Measurements from ENCODE around the gene PPM1D. TPM values are rescaled to one million over a fixed set of nuclear protein-coding genes. Genes with fewer than 3 reads are reported as not detected.

The PPM1D gene
- total and polyA plus RNA-seq, 2 donors (not counting 1 experiment from before 2014, with no cell fraction given): 6.5 to 27.2 TPM

GRCh38 chr17:60615108-60615507 lies 15.1 kb downstream of the PPM1D start:
- no peak for TF ChIP-seq EZH2 (IDR thresholded peaks at IDR 0.05; ENCODE audit: borderline replicate concordance, insufficient read depth, low read depth, low read length, poor library complexity, severe bottlenecking)
- no peak for TF ChIP-seq CTCF (IDR thresholded peaks at IDR 0.05)
- peaks cover 94% of the 10 kb centered on the region for H3K79me2 ChIP-seq (ENCODE audit: control insufficient read depth, insufficient read depth, low read length)

GRCh38 chr17:60615840-60616239 lies 15.8 kb downstream of the PPM1D start:
- Mint-ChIP-seq H3K4me1 (peaks cover 31% of the 10 kb centered on the region), H3K4me3 (no peak overlapping the region), H3K27me3 (no peaks in the 10 kb centered on the region), H3K27ac (no peak overlapping the region), H3K9me3 (ENCODE audit: insufficient read depth) (no peaks in the 10 kb centered on the region)
- intact Hi-C loops (cut with micrococcal nuclease): no loop called here
- ChIA-PET CTCF (interaction anchor here (0.7 to 1.8 kb wide), 2 partner anchors 23 to 97 kb away, joined by 3 to 5 read pairs; no protein-coding TSS in a partner anchor), POLR2A (no interaction called here)
- Histone ChIP-seq H3K9me3 (ENCODE audit: control extremely low read depth in 1 of 3, control insufficient read depth in 2 of 3, insufficient read depth in 1 of 3, low read length in 2 of 3) (no peaks in the 10 kb centered on the region), H3K36me3 (replicated peaks in 1 of 2; ENCODE audit: control extremely low read depth in 1 of 2, control insufficient read depth in 1 of 2, extremely low read depth in 1 of 2, insufficient read depth in 2 of 2, low read length in 1 of 2) (peaks cover 0 to 4% of the 10 kb centered on the region in 2 experiments), H3K79me2 (ENCODE audit: control insufficient read depth, insufficient read depth, low read length) (peaks cover 95% of the 10 kb centered on the region), H3K9ac (ENCODE audit: low read length) (no peak overlapping the region), H3K27me3 (replicated peaks in 1 of 4; ENCODE audit: control extremely low read depth in 1 of 4, control insufficient read depth in 3 of 4, insufficient read depth in 4 of 4, low read length in 3 of 4) (no peaks in the 10 kb centered on the region), H2AFZ (ENCODE audit: insufficient read depth, low read depth, low read length, poor library complexity, severe bottlenecking) (no peak overlapping the region), H3K4me2 (replicated peaks; ENCODE audit: low read depth, low read length, poor library complexity, severe bottlenecking) (no peak overlapping the region), H4K20me1 (ENCODE audit: control insufficient read depth, insufficient read depth, low read length, poor library complexity, severe bottlenecking) (peaks cover 76% of the 10 kb centered on the region), H3K4me1 (ENCODE audit: control insufficient read depth in 2 of 2, insufficient read depth in 2 of 2, low read length in 2 of 2) (no peaks in the 10 kb centered on the region), H3K4me3 (ENCODE audit: control extremely low read depth in 1 of 5, extremely low read depth in 1 of 5, insufficient read depth in 1 of 5, low read depth in 2 of 5, low read length in 4 of 5) (no peak overlapping the region), H3K27ac (ENCODE audit: low read length in 2 of 2) (no peak overlapping the region)
- 100% methylated on average over 3 of the region's 3 CpGs for WGBS (ENCODE audit: insufficient coverage)
- DNase-seq: no peak
- TF ChIP-seq CTCF (IDR thresholded peaks at IDR 0.05) (no peak), EZH2 (IDR thresholded peaks at IDR 0.05; ENCODE audit: borderline replicate concordance, insufficient read depth, low read depth, low read length, poor library complexity, severe bottlenecking) (no peak)
- ATAC-seq (ENCODE audit: low read depth): no peak

More at GRCh38 chr17:60615108-60615507, 15.1 kb downstream of the PPM1D start:
- no peak overlapping the region for H3K4me2 ChIP-seq (replicated peaks; ENCODE audit: low read depth, low read length, poor library complexity, severe bottlenecking)
- no peak for ATAC-seq (ENCODE audit: low read depth)
- H3K9ac ChIP-seq (ENCODE audit: low read length): no peak overlapping the region
- H3K27me3 Mint-ChIP-seq: no peaks in the 10 kb centered on the region
- H3K4me3 Mint-ChIP-seq: no peak overlapping the region
- peaks cover 0 to 4% of the 10 kb centered on the region in 2 experiments for H3K36me3 ChIP-seq (replicated peaks in 1 of 2; ENCODE audit: control extremely low read depth in 1 of 2, control insufficient read depth in 1 of 2, extremely low read depth in 1 of 2, insufficient read depth in 2 of 2, low read length in 1 of 2)
- intact Hi-C loops (cut with micrococcal nuclease): no loop called here
- CTCF ChIA-PET: interaction anchor here (0.7 to 1.8 kb wide), 3 partner anchors 23 to 96 kb away, joined by 3 to 5 read pairs (median 5); no protein-coding TSS in a partner anchor
- H3K9me3 ChIP-seq (ENCODE audit: control extremely low read depth in 1 of 3, control insufficient read depth in 2 of 3, insufficient read depth in 1 of 3, low read length in 2 of 3): no peaks in the 10 kb centered on the region
- peaks cover 33% of the 10 kb centered on the region for H3K4me1 Mint-ChIP-seq
- H3K27ac Mint-ChIP-seq: no peak overlapping the region
- no peak overlapping the region for H3K27ac ChIP-seq (ENCODE audit: low read length in 2 of 2)
- POLR2A ChIA-PET: no interaction called here
- no peaks in the 10 kb centered on the region for H3K4me1 ChIP-seq (ENCODE audit: control insufficient read depth in 2 of 2, insufficient read depth in 2 of 2, low read length in 2 of 2)
- no peaks in the 10 kb centered on the region for H3K27me3 ChIP-seq (replicated peaks in 1 of 4; ENCODE audit: control extremely low read depth in 1 of 4, control insufficient read depth in 3 of 4, insufficient read depth in 4 of 4, low read length in 3 of 4)
- 97% methylated on average over 4 of the region's 7 CpGs for WGBS (ENCODE audit: insufficient coverage)
- no peaks in the 10 kb centered on the region for H3K9me3 Mint-ChIP-seq (ENCODE audit: insufficient read depth)
- no peak overlapping the region for H2AFZ ChIP-seq (ENCODE audit: insufficient read depth, low read depth, low read length, poor library complexity, severe bottlenecking)
- no peak for DNase-seq
- H4K20me1 ChIP-seq (ENCODE audit: control insufficient read depth, insufficient read depth, low read length, poor library complexity, severe bottlenecking): peaks cover 75% of the 10 kb centered on the region
- no peak overlapping the region for H3K4me3 ChIP-seq (ENCODE audit: control extremely low read depth in 1 of 5, extremely low read depth in 1 of 5, insufficient read depth in 1 of 5, low read depth in 2 of 5, low read length in 4 of 5)
